Activated CD8-positive, alpha-beta memory T cell treated with anti-CD3 and anti-CD28 coated beads, Interleukin-2, amount 50 U/mL, for 24 hours (primary cell): ENCODE measurements around the gene NAPB.

Source experiments
- DNase-seq: peaks from one replicate; pipeline ENCODE4 v3.0.0-alpha.2; 2020; ENCODE audit errors: extremely low read depth

NAPB gene

GRCh38 chr20:23344336-23344735 is 77.0 kb downstream of the NAPB start:
- no peak for DNase-seq

GRCh38 chr20:23343590-23343989 is 77.7 kb downstream of the NAPB start:
- no peak for DNase-seq

DNA sequence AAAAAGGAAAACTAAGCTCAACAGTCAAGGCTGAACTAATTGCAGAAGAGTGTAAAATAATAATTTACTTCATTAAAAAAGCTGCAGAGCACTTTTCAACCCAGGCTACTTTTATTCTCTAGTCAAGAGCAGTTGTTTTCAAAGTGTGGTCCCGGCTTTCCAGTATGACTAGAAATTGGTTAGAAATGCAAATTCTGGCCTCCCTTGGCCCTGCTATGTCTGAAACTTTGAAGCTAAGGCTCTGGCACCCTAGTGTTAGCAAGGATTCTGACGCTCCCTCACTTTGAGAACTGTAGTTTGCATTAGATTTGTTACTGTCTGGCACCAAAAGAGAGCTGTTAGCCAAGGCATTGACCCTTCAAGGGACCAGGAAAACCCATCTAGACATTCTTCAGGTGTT is 80.2 kb downstream of the NAPB start:
- DNase-seq = no peak

DNA sequence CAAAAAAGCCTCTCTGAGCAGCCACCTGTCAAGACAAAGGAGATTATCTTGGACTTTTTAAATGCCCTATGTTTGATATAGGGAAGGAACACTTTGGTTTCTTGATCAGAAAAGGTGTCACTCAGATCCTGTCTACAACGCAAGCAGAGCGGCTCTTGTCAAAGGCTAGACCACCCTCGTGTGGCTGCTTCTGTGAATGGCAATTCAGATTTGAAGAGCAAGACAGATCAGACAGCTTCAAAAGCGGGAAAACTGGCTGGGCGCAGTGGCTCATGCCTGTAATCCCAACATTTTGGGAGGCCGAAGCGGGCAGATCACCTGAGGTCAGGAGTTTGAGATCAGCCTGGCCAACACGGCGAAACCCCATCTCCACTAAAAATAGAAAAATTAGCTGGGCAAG is 80.8 kb downstream of the NAPB start:
- no peak for DNase-seq

- no peak for DNase-seq
These were observed 81.3 kb downstream of the NAPB start for GRCh38 chr20:23339986-23340385.

GRCh38 chr20:23337312-23337711 is 84.0 kb downstream of the NAPB start:
- DNase-seq = no peak

DNA sequence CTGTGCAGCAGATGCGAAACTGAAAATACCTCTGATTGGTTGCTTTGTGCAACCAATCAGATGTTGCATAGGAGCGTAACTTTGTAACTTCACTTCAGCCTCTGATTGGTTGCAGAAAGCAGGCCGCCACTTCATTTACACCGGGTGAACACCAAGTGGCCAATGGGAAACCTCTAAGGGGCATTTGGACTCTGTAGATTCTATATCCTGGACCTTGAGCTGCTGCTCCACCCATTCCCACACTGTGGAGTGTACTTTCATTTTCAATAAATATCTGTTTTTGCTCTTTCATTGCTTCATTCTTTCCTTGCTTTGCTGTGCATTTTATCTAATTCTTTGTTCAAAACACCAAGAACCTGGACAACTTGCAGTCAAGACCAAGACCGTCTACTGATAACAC is 84.8 kb downstream of the NAPB start:
- DNase-seq = no peak

- DNase-seq = no peak
These were observed 85.8 kb downstream of the NAPB start for GRCh38 chr20:23335521-23335920.

- DNase-seq = no peak
These were observed 87.2 kb downstream of the NAPB start for GRCh38 chr20:23334111-23334510.

DNA sequence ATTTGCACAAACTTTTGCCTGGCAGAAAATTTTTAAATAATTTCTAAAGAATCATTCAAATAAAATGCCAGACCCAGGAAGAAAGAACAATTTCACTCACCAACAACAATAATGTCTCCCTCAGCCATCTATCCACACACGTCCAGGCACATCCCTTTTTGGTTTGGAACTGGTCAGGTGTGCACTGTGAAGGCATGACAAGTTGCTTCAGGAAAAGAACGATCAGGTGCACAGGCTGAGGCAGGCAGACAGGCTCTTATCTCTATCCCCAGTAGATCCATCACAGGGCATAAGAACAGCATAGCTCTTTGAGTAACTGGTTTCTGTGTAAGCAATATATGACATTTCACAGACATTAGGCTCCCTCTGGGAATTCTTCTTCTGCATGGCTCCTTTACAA is 88.8 kb downstream of the NAPB start:
- no peak for DNase-seq

DNA sequence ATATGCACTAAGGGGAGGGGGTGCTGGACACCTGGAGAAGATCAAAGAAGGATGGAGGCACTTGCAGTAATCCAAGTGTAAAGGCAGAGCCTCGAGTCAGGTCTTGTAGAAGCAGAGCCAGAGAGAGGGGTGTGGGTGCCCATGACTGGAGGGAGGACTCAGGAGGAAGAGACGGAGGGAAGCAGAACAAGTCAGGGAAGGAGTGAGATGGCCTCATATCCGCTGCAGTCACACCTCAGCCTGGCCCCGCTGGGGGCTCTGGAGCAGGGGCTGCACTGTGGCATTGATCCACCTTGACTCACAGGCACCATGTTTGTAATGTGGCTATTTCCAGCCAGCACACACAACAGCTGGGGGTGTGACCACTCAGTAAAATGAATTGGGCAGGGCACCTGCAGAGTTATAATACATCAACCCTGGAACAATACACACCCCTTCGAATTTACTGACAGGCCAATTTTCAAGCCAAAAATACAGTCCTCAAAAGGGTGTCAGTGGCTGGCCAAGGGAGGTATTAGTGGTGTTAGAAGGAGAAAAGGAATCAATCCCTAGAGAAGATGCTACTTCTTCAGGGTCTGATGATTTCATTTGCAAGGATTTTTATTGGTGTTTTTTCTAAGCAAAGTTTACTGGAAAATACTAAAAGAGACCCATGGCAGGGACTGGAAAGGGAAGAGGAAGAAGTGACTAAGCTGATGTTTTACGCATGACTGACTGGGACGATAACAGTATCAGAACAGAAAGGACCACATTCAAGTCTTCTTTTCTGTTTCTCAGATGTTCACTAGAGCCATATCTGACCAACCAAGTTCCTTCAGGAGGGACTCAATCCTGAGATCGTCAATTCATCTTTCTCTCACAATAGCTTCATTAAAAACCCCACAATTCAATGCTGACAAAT is 89.6 kb downstream of the NAPB start:
- no peak for DNase-seq

DNA sequence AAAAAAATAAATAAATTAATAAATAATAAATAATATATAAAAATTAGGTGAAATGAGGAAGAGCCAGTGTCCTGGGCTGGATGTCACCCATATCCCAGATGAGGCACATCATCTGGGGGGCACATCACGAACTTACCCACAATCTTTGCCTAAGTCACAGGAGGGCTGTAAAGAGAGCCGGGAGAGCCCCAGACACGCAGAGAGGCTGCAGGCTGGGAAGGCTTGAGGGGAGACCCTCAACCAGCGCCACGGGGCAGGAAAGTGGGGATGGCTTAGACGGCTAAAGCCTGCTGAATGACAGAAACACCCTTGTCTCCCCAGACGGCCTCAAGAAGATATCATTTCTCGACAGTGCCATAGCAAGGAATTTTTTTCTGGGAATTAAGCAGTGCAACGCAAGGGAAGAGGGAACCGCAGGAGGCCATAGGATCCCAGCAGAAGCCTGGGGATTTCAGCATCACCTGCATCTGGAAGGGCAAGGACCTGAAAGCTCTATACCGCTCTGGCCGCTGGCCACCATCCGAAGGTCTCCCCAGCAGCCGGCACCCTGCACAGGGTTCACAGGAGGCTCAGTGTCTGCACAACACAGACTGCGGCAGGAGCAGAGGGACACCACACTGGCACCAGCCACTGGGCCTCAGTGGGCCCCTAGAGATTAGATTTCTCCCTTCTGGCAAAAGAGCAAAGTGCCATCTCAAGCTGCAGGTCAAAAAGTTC is 93.5 kb downstream of the NAPB start:
- DNase-seq = no peak

GRCh38 chr20:23326774-23327173 is 94.5 kb downstream of the NAPB start:
- DNase-seq = no peak

- DNase-seq = no peak
These were observed 96.2 kb downstream of the NAPB start for GRCh38 chr20:23325107-23325506.
